Measurements from ENCODE around the gene PITPNC1. TPM values are rescaled to one million over a fixed set of nuclear protein-coding genes. Genes with fewer than 3 reads are reported as not detected.

Gene PITPNC1
- total RNA-seq, 1 experiment from 2014 or later = 37.5 TPM

- WGBS (ENCODE audit: extremely low coverage, insufficient read length, low lambda C conversion rate) = no CpG with 5 or more reads among the region's 4 CpGs
- H3K9me3 Mint-ChIP-seq = no peaks in the 10 kb centered on the region; a peak in 4 of 5 replicates
- H4K91ac ChIP-seq (ENCODE audit: insufficient read length, low read depth, low read length) = no peak overlapping the region
- no peak overlapping the region for H2BK20ac ChIP-seq (ENCODE audit: low read depth, low read length, poor library complexity, severe bottlenecking)
- no peak for DNase-seq
- no peaks in the 10 kb centered on the region for H3K23me2 ChIP-seq (ENCODE audit: insufficient read length, low read depth, low read length, poor library complexity, severe bottlenecking)
- no peak overlapping the region for H2BK12ac ChIP-seq (ENCODE audit: insufficient read length, low read depth, low read length)
- no peaks in the 10 kb centered on the region for H3K9me3 ChIP-seq (ENCODE audit: control insufficient read depth, low read depth, low read length)
- H2BK5ac ChIP-seq (ENCODE audit: insufficient read length, low read length) = no peak overlapping the region
- no peaks in the 10 kb centered on the region; the same call in 1 of the 2 replicates for H3K27me3 Mint-ChIP-seq (ENCODE audit: low read depth)
- H3K4me1 Mint-ChIP-seq = peaks cover 18 to 19% of the 10 kb centered on the region in 2 experiments
- H3K4ac ChIP-seq (ENCODE audit: low read depth, low read length) = no peak overlapping the region
- H3K79me1 ChIP-seq (ENCODE audit: insufficient read depth, low read depth, low read length, poor library complexity, severe bottlenecking) = peaks cover 2% of the 10 kb centered on the region
- H3K4me2 ChIP-seq (ENCODE audit: insufficient read depth, insufficient read length, low read length) = no peak overlapping the region
- H2AK5ac ChIP-seq (ENCODE audit: insufficient read length, low read length) = no peak overlapping the region
- peaks cover 13% of the 10 kb centered on the region; the same call in 1 of the 2 replicates for H3K79me2 ChIP-seq (ENCODE audit: insufficient read depth, low read length)
- H3K56ac ChIP-seq (ENCODE audit: insufficient read length, low read depth, low read length) = no peak overlapping the region
- no peak overlapping the region for H3K9ac ChIP-seq (ENCODE audit: extremely low read depth, insufficient read length, low read length)
- H3K23ac ChIP-seq (ENCODE audit: insufficient read length, low read depth, low read length) = no peak overlapping the region
- no peaks in the 10 kb centered on the region for H4K20me1 ChIP-seq (ENCODE audit: control insufficient read depth, insufficient read depth, insufficient read length)
- no peak overlapping the region; the same call in 1 of the 2 replicates for H3K14ac ChIP-seq (ENCODE audit: insufficient read depth, low read length)
- H3K4me3 Mint-ChIP-seq = no peak overlapping the region
- TF ChIP-seq CTCF (conservative IDR thresholded peaks at IDR 0.05) = no peak
- no peak overlapping the region for H3T11ph ChIP-seq (ENCODE audit: low read length)
- H2AFZ ChIP-seq (ENCODE audit: low read length) = no peak overlapping the region
- H4K5ac ChIP-seq (ENCODE audit: insufficient read length, low read depth, low read length) = no peak overlapping the region
- H4K8ac ChIP-seq (replicated peaks; ENCODE audit: insufficient read length, low read depth, low read length) = no peak overlapping the region
- H2BK120ac ChIP-seq (ENCODE audit: low read depth, low read length, poor library complexity, severe bottlenecking) = no peak overlapping the region
- H3K27me3 ChIP-seq (ENCODE audit: insufficient read depth, low read length) = no peaks in the 10 kb centered on the region
- H3K27ac ChIP-seq (ENCODE audit: insufficient read length, low read depth, low read length) = no peak overlapping the region
- no peaks in the 10 kb centered on the region for H3K4me1 ChIP-seq (ENCODE audit: insufficient read depth, low read length)
- no peak overlapping the region for H2BK15ac ChIP-seq (ENCODE audit: low read depth, low read length)
- H3K27ac Mint-ChIP-seq = peak overlapping the region in 1 of 3 experiments; percentile 81; a peak in 2 of 7 replicates
- H3K18ac ChIP-seq (ENCODE audit: insufficient read length, low read depth, low read length) = no peak overlapping the region
- H3K36me3 Mint-ChIP-seq (ENCODE audit: insufficient read depth in 1 of 3, low read depth in 3 of 3) = peaks cover 0 to 7% (median 7%) of the 10 kb centered on the region in 3 experiments; a peak in 6 of 7 replicates
These were observed 11.9 kb downstream of the PITPNC1 start for GRCh38 chr17:67388986-67389385.

Measured in H9 (cell line).